Large intestine (tissue), 3 donors: Measurements from ENCODE around the gene NLRP6. TPM values are rescaled to one million over a fixed set of nuclear protein-coding genes. Genes with fewer than 3 reads are reported as not detected.
"Not testable (repeated sequence)": the region's sequence is repeated elsewhere in the genome, so short reads cannot be mapped to it uniquely, and the experiment has no call there.

Source experiments
- DNase-seq, 2 donors: peaks; one replicate each; pipeline versions ENCODE4 v3.0.0 to v3.0.0-alpha.2; 2013
- H3K27ac ChIP-seq: one replicate; pipeline ENCODE4 v1.5.1; 2013; ENCODE audit warnings: low read length
- H3K27me3 ChIP-seq: 2 replicates; pipeline ENCODE4 v1.6.1; 2013; ENCODE audit warnings: low read length; ENCODE audit not compliant: control insufficient read depth, insufficient read depth
- H3K36me3 ChIP-seq: 2 replicates; pipeline ENCODE4 v1.6.1; 2013; ENCODE audit warnings: low read length; ENCODE audit not compliant: control insufficient read depth, insufficient read depth
- H3K4me1 ChIP-seq: one replicate; pipeline ENCODE4 v1.6.1; 2013; ENCODE audit warnings: low read length; ENCODE audit not compliant: control insufficient read depth, insufficient read depth
- H3K4me3 ChIP-seq: one replicate; pipeline ENCODE4 v1.5.1; 2013; ENCODE audit warnings: low read length
- H3K9me3 ChIP-seq: one replicate; pipeline ENCODE4 v1.6.1; 2013; ENCODE audit warnings: mild to moderate bottlenecking, low read depth, low read length, moderate library complexity; ENCODE audit not compliant: control insufficient read depth
- WGBS: methylation state at CpG from one replicate; pipeline ENCODE4 v1.1.5; 2013; ENCODE audit warnings: low lambda C conversion rate; ENCODE audit not compliant: insufficient coverage; 5-methylcytosine and 5-hydroxymethylcytosine counted together
- polyA plus RNA-seq: library from polyadenylated mRNA; unstranded; fragments of 120-200 nt; gene quantifications from one replicate; pipeline ENCODE4 v1.2.1, GENCODE V29; 2013

The NLRP6 gene
- polyA plus RNA-seq, 1 donor: 37.4 TPM

- WGBS: 100% methylated on average over 2 of the region's 2 CpGs
- Histone ChIP-seq H3K27ac (no peak overlapping the region), H3K27me3 (no peaks in the 10 kb centered on the region), H3K9me3 (no peaks in the 10 kb centered on the region), H3K36me3 (peaks cover 30% of the 10 kb centered on the region), H3K4me1 (no peaks in the 10 kb centered on the region), H3K4me3 (no peak overlapping the region)
- DNase-seq: no peak
Observed at GRCh38 chr11:255816-256215, 22.4 kb upstream of the NLRP6 start.

- Histone ChIP-seq H3K36me3 (peaks cover 19% of the 10 kb centered on the region), H3K4me1 (no peaks in the 10 kb centered on the region), H3K27me3 (no peaks in the 10 kb centered on the region), H3K9me3 (no peaks in the 10 kb centered on the region), H3K4me3 (no peak overlapping the region), H3K27ac (no peak overlapping the region)
- 74% methylated on average over 3 of the region's 14 CpGs for WGBS
- no peak for DNase-seq
Observed at GRCh38 chr11:256952-257737, 21.1 kb upstream of the NLRP6 start.

GRCh38 chr11:257766-258493, 20.3 kb upstream of the NLRP6 start:
- Histone ChIP-seq H3K27me3 (no peaks in the 10 kb centered on the region), H3K9me3 (no peaks in the 10 kb centered on the region), H3K36me3 (peaks cover 11% of the 10 kb centered on the region), H3K4me3 (no peak overlapping the region), H3K4me1 (no peaks in the 10 kb centered on the region), H3K27ac (no peak overlapping the region)
- DNase-seq: no peak
- WGBS: no CpG with 5 or more reads among the region's 15 CpGs

- H3K36me3 ChIP-seq: no peaks in the 10 kb centered on the region
- no peak for DNase-seq
- WGBS: no CpG with 5 or more reads among the region's 10 CpGs
- H3K27me3 ChIP-seq: no peaks in the 10 kb centered on the region
- H3K4me1 ChIP-seq: no peaks in the 10 kb centered on the region
- H3K9me3 ChIP-seq: no peaks in the 10 kb centered on the region
- H3K4me3 ChIP-seq: no peak overlapping the region
- H3K27ac ChIP-seq: no peak overlapping the region
Observed at GRCh38 chr11:259413-259812, 18.8 kb upstream of the NLRP6 start.

GRCh38 chr11:261624-262023, 16.6 kb upstream of the NLRP6 start:
- no peaks in the 10 kb centered on the region for H3K36me3 ChIP-seq
- WGBS: no CpG with 5 or more reads among the region's 4 CpGs
- no peaks in the 10 kb centered on the region for H3K27me3 ChIP-seq
- no peak overlapping the region for H3K4me3 ChIP-seq
- no peaks in the 10 kb centered on the region for H3K4me1 ChIP-seq
- peaks cover 4% of the 10 kb centered on the region for H3K9me3 ChIP-seq
- H3K27ac ChIP-seq: no peak overlapping the region
- no peak for DNase-seq

- DNase-seq: no peak
- WGBS: 100% methylated on average over 1 of the region's 13 CpGs
- no peak overlapping the region for H3K4me3 ChIP-seq
- no peak overlapping the region for H3K27ac ChIP-seq
- H3K9me3 ChIP-seq: peaks cover 8% of the 10 kb centered on the region
- H3K4me1 ChIP-seq: peaks cover 16% of the 10 kb centered on the region
- H3K36me3 ChIP-seq: no peaks in the 10 kb centered on the region
- H3K27me3 ChIP-seq: no peaks in the 10 kb centered on the region
Observed at GRCh38 chr11:266676-267439, 11.3 kb upstream of the NLRP6 start.

- Histone ChIP-seq H3K36me3 (no peaks in the 10 kb centered on the region), H3K27ac (no peak overlapping the region), H3K27me3 (no peaks in the 10 kb centered on the region), H3K9me3 (peaks cover 10% of the 10 kb centered on the region), H3K4me3 (no peak overlapping the region), H3K4me1 (peaks cover 23% of the 10 kb centered on the region)
- no peak for DNase-seq
- no CpG with 5 or more reads among the region's 18 CpGs for WGBS
Observed at GRCh38 chr11:267491-267994, 10.7 kb upstream of the NLRP6 start.

- not testable (repeated sequence) for H3K27me3 ChIP-seq, H3K4me3 ChIP-seq, H3K36me3 ChIP-seq, H3K27ac ChIP-seq, DNase-seq
- 88% methylated on average over 3 of the region's 16 CpGs for WGBS
- Histone ChIP-seq H3K4me1 (peaks cover 31% of the 10 kb centered on the region), H3K9me3 (peaks cover 13% of the 10 kb centered on the region)
Observed at GRCh38 chr11:268716-269145, 9.5 kb upstream of the NLRP6 start.

- H3K36me3 ChIP-seq: no peaks in the 10 kb centered on the region
- no peak overlapping the region for H3K27ac ChIP-seq
- H3K4me3 ChIP-seq: no peak overlapping the region
- H3K9me3 ChIP-seq: peaks cover 13% of the 10 kb centered on the region
- no peak for DNase-seq
- H3K4me1 ChIP-seq: peaks cover 31% of the 10 kb centered on the region
- no peaks in the 10 kb centered on the region for H3K27me3 ChIP-seq
- WGBS: 97% methylated on average over 5 of the region's 21 CpGs
Observed at GRCh38 chr11:269146-269890, 8.9 kb upstream of the NLRP6 start.
